SK-MEL-5 (cell line): ENCODE measurements around the gene ZNF827. TPM values are rescaled to one million over a fixed set of nuclear protein-coding genes. Genes with fewer than 3 reads are reported as not detected.
A peak's percentile ranks its signal among the peaks of the same experiment; 100 is the strongest.

Experiments
- DNase-seq: peaks from one replicate; pipeline ENCODE4 v3.0.0-alpha.2; 2016; ENCODE audit warnings: low read depth, low spot score
- in situ Hi-C: cut with HindIII; loops from 2 replicates; pipeline ENCODE4 v1.10.0; 2016; ENCODE audit warnings: low sequenced_read_pairs, high pct_unique_total_duplicates, low pct_unique_long_range_greater_than_20kb
- polyA plus RNA-seq, 2 experiments: library from polyadenylated mRNA; depleted of rRNA; stranded (reverse); fragments of >200 nt; gene quantifications; 2 replicates each; pipeline ENCODE4 v1.2.3, GENCODE V29; 2015
- total RNA-seq: library from RNA; depleted of rRNA; stranded (reverse); fragments of >200 nt; shearing (Covaris generic); gene quantifications from 2 replicates; pipeline ENCODE4 v1.2.3, GENCODE V29; 2014; rRNA removed

The ZNF827 gene
- 5.8 and 5.9 TPM in 2 replicates for total RNA-seq
- polyA plus RNA-seq (2015; cell fraction: cytosol; rRNA removed) = 9.9 and 31.3 TPM in 2 replicates
- polyA plus RNA-seq (2015; cell fraction: nucleus; rRNA removed) = 21.1 and 54.1 TPM in 2 replicates

GRCh38 chr4:145938618-145939440, at the start of gene ZNF827:
ZNF827 (minus strand) TSS chr4:145938823; CDS start chr4:145938407, 416 bp downstream.
- in situ Hi-C loops = no loop called here
- DNase-seq = peak; percentile 63

GRCh38 chr4:145984563-145984962, 45.9 kb upstream of the ZNF827 start:
- in situ Hi-C loops = no loop called here
- DNase-seq = no peak

- in situ Hi-C loops = no loop called here
- DNase-seq = peak; percentile 39
Observed at GRCh38 chr4:145982791-145983190, 44.2 kb upstream of the ZNF827 start.

GRCh38 chr4:145979160-145979559, 40.5 kb upstream of the ZNF827 start:
- in situ Hi-C loops = no loop called here

GRCh38 chr4:145976680-145977079, 38.1 kb upstream of the ZNF827 start:
- DNase-seq = no peak
- in situ Hi-C loops = no loop called here

More at GRCh38 chr4:145979160-145979559, 40.5 kb upstream of the ZNF827 start:
- DNase-seq = peak; percentile 27

- no peak for DNase-seq
- in situ Hi-C loops = no loop called here
Observed at GRCh38 chr4:145960012-145960411, 21.4 kb upstream of the ZNF827 start.

GRCh38 chr4:145957302-145957701, 18.7 kb upstream of the ZNF827 start:
- in situ Hi-C loops = no loop called here

GRCh38 chr4:145956288-145956890, 17.8 kb upstream of the ZNF827 start:
- in situ Hi-C loops = no loop called here
- DNase-seq = peak; percentile 68

More at GRCh38 chr4:145957302-145957701, 18.7 kb upstream of the ZNF827 start:
- DNase-seq = no peak

- in situ Hi-C loops = no loop called here
- DNase-seq = no peak
Observed at GRCh38 chr4:145954924-145955339, 16.3 kb upstream of the ZNF827 start.

GRCh38 chr4:145951931-145952330, 13.3 kb upstream of the ZNF827 start:
- no peak for DNase-seq
- in situ Hi-C loops = no loop called here

GRCh38 chr4:145945431-145946155, 7.0 kb upstream of the ZNF827 start:
- DNase-seq = no peak
- in situ Hi-C loops = no loop called here

GRCh38 chr4:145944886-145945285, 6.3 kb upstream of the ZNF827 start:
- DNase-seq = no peak
- in situ Hi-C loops = no loop called here

GRCh38 chr4:145939856-145940255, 1.2 kb upstream of the ZNF827 start:
- DNase-seq = peak; percentile 37

GRCh38 chr4:145939441-145939750, 773 bp upstream of the ZNF827 start:
- in situ Hi-C loops = no loop called here
- DNase-seq = no peak

More at GRCh38 chr4:145939856-145940255, 1.2 kb upstream of the ZNF827 start:
- in situ Hi-C loops = no loop called here

GRCh38 chr4:145937971-145938611, 532 bp downstream of the ZNF827 start:
- in situ Hi-C loops = no loop called here
- DNase-seq = peak; percentile 31

- in situ Hi-C loops = no loop called here
- peak; percentile 52 for DNase-seq
Observed at GRCh38 chr4:145936997-145937901, 1.4 kb downstream of the ZNF827 start.
